Muscle layer of duodenum (tissue), 2 donors: Measurements from ENCODE around the gene RAD51B.
"Not testable (repeated sequence)": the region's sequence is repeated elsewhere in the genome, so short reads cannot be mapped to it uniquely, and the experiment has no call there.

Experiments
- H3K27ac ChIP-seq: one replicate; pipeline ENCODE4 v1.7.0; 2013; ENCODE audit warnings: mild to moderate bottlenecking, low read length
- H3K27me3 ChIP-seq: one replicate; pipeline ENCODE4 v1.7.0; 2013; ENCODE audit warnings: low read depth, mild to moderate bottlenecking, control low read depth, low read length
- H3K36me3 ChIP-seq, 2 donors: one replicate each; pipeline ENCODE4 v1.7.0; 2013; ENCODE audit warnings: low read length in 2 of 2, control low read depth in 1 of 2, mild to moderate bottlenecking in 1 of 2; ENCODE audit not compliant: insufficient read depth in 2 of 2, control insufficient read depth in 1 of 2
- H3K4me1 ChIP-seq, 2 donors: one replicate each; pipeline ENCODE4 v1.7.0; 2013; ENCODE audit warnings: low read length in 2 of 2, mild to moderate bottlenecking in 2 of 2, control low read depth in 1 of 2, moderate library complexity in 1 of 2; ENCODE audit not compliant: insufficient read depth in 2 of 2, control insufficient read depth in 1 of 2
- H3K4me3 ChIP-seq, 2 donors: one replicate each; pipeline ENCODE4 v1.7.0; 2013; ENCODE audit warnings: low read length in 2 of 2, low read depth in 1 of 2, mild to moderate bottlenecking in 1 of 2
- H3K9me3 ChIP-seq, 2 donors: one replicate each; pipeline ENCODE4 v1.7.0; 2013; ENCODE audit warnings: low read length in 2 of 2, control low read depth in 1 of 2, mild to moderate bottlenecking in 1 of 2; ENCODE audit not compliant: control insufficient read depth in 1 of 2
- donor health status: healthy.

Gene RAD51B

DNA sequence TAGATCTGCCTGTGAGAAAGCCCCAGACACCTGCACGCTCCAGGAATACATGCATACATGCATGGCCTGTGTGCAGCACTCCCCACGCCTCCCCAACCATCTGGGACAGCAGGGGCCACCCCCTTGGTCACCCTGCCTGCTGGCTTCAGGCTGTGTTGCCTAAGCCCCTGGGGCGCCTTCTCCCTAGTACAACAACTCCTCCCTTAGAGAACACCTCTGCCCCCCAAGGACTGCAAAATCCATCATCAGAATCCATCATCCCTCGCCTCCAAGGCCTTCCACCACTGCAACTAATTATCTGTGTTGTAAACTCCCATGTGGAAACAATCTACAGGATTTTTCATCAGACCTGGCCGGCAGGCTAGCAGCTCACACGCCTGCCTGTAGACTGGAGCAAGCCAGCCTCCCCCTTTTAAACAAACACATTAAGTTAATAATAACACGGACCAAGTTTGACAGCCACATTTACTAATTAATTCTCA lies 936.5 kb downstream of the RAD51B start:
- no peaks in the 10 kb centered on the region for H3K27me3 ChIP-seq
- no peaks in the 10 kb centered on the region for H3K9me3 ChIP-seq
- no peak overlapping the region for H3K4me3 ChIP-seq
- peaks cover 7 to 12% of the 10 kb centered on the region in 2 donors for H3K4me1 ChIP-seq
- H3K27ac ChIP-seq = no peak overlapping the region
- H3K36me3 ChIP-seq = no peaks in the 10 kb centered on the region

DNA sequence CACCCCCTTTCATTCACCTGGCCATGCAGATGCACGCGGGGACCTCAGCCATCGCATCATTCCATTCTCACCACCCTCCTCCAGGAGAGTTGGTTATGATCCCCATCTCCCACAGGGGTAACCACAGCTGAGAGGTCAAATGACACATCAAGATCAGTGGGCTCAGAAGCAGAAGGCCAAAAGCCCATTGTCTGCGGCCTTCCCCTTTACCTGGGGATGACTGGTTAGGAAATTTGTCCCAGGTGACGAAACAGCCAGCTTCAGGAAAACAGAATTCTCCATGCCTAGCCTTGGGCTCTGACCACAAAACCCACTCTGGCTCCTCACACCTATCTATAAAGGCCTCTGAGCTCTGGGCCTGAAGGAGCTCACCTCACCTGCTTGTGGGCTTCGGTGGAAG lies 937.2 kb downstream of the RAD51B start:
- Histone ChIP-seq H3K9me3 (no peaks in the 10 kb centered on the region), H3K36me3 (no peaks in the 10 kb centered on the region), H3K4me1 (peaks cover 7 to 12% of the 10 kb centered on the region in 2 donors), H3K27me3 (no peaks in the 10 kb centered on the region), H3K4me3 (no peak overlapping the region), H3K27ac (no peak overlapping the region)

DNA sequence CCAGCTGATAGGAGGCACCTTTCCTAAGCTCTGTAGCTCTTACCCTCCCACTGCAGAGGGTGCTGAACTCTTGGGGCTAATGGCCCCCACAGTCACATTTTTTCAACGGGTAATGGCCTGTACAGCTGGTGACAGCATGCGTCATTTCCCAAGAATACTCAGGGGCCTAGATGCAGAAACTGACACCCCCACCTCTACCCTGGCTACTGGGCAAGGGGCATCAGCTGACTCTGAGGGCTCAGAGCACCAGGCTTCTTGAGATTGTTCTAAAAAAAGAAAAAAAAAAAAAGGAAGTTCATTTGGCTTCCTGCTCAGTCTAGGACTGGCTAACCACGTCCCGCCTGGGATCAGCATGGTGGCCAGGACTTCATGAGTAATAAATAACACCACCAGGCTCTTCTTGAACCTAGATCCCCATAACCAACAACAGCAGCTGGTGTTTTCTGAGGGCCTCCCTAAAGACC lies 938.1 kb downstream of the RAD51B start:
- H3K4me3 ChIP-seq = no peak overlapping the region
- H3K27ac ChIP-seq = no peak overlapping the region
- no peaks in the 10 kb centered on the region for H3K9me3 ChIP-seq
- H3K36me3 ChIP-seq = no peaks in the 10 kb centered on the region
- H3K27me3 ChIP-seq = no peaks in the 10 kb centered on the region
- peaks cover 5 to 7% of the 10 kb centered on the region in 2 donors for H3K4me1 ChIP-seq

DNA sequence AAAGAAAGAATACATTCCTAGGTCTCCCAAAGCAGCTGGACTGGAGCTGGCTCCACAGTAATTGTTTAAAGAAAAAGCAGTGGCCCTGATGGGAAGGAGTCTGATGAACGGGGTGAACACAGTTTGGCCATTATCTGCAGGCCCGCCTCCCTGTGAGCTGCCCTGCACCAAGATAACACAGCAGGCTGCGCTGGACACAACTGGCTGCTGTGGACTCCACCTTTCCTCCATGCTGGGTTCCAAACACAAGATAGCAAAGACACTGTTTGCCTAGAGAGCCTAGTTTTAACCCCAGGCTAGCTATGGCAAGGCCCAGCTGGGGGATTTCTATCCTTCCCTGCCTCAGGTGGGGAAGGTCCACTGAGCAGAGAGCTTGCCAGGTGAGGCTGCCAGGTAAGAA lies 938.7 kb downstream of the RAD51B start:
- Histone ChIP-seq H3K4me1 (peaks cover 5 to 7% of the 10 kb centered on the region in 2 donors), H3K9me3 (no peaks in the 10 kb centered on the region), H3K36me3 (no peaks in the 10 kb centered on the region), H3K27me3 (no peaks in the 10 kb centered on the region), H3K4me3 (no peak overlapping the region), H3K27ac (no peak overlapping the region)

DNA sequence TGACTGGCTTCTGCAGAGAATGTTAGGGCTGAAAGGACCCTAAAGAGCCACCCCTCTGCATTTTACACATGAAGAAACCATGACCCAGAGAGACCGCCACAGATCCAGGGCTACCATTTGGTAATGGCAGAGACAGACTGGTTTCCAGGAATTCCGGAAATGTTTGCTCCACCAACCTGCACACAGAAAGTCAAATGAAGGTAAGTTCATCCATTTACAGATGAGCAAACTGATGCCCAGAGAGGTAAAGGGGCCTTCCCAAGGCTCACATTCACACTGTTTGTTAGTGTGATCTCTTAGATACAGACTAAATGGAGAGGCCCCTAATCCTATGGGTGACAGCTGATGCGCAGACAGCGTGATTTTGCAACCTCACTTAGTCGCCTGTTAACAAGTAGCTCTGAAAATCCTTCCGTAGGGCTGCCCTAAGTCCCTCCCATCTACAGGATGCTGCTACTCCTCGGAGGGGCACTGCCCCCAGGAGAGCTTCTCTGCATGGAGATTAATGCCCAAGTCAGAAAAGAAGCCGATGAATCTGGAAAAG lies 939.5 kb downstream of the RAD51B start:
- H3K4me3 ChIP-seq = no peak overlapping the region
- no peak overlapping the region for H3K27ac ChIP-seq
- H3K27me3 ChIP-seq = no peaks in the 10 kb centered on the region
- H3K36me3 ChIP-seq = no peaks in the 10 kb centered on the region
- H3K9me3 ChIP-seq = no peaks in the 10 kb centered on the region
- H3K4me1 ChIP-seq = peaks cover 5 to 7% of the 10 kb centered on the region in 2 donors

DNA sequence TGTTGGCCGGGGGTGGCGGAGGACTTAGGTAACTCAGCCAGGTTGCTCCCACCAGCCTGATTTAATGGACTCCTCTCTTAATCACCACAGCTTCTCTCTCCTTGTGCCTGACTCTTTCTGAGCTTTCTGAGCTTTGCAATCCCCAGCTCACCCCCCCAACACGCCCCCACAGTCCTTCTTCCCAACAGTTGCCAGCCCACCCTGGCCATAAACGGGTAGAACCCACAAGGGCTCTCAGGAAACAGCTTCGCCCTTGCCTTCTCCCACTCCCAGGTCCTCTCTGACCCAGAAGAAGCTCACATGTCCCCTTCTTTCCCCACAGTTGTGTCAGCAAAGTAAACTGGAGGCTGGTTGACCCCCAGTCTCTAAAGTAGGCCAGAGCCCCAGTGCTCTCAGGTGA lies 940.4 kb downstream of the RAD51B start:
- peaks cover 5 to 7% of the 10 kb centered on the region in 2 donors for H3K4me1 ChIP-seq
- H3K36me3 ChIP-seq = no peaks in the 10 kb centered on the region
- no peaks in the 10 kb centered on the region for H3K27me3 ChIP-seq
- no peak overlapping the region for H3K27ac ChIP-seq
- H3K4me3 ChIP-seq = no peak overlapping the region
- no peaks in the 10 kb centered on the region for H3K9me3 ChIP-seq

DNA sequence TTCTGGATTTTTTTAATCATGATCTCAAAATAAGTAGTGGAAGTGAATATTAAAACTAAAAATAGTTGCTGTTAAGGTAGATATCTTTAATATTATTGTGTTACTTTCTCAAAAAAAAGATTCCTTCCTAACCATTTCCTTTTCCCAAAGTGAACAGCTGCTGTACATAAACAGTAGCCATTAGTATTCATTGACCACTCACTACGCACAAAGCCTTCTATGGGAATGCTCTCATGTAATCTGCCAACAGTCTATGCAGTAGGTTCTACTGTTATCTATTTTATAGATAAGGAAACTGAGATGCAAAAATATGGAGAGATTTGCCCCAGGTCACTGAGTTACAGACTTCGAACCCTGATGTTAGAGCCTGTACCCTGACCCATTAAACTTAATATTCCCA lies 941.2 kb downstream of the RAD51B start:
- Histone ChIP-seq H3K4me1 (peaks cover 5 to 7% of the 10 kb centered on the region in 2 donors), H3K4me3 (no peak overlapping the region), H3K27ac (no peak overlapping the region), H3K36me3 (no peaks in the 10 kb centered on the region), H3K9me3 (no peaks in the 10 kb centered on the region), H3K27me3 (no peaks in the 10 kb centered on the region)

DNA sequence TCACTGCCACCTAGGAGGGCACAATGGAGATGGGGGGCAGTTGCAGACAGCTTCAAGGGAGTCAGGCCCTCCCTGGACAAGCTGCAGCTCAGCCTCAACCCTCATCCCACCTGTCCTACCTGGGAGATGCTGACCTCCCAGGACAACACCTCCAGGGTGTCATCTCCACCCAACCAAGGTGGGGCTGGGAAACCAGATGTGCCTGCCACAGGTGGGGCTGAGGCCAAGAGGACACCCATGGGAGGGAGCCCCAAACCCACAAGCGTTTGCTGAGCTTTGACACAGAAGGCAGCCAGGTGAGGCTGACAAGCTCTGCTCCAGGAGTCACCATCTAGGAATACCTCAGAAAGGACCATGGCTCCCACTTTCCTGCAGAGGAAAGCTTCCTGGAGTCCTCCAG lies 941.8 kb downstream of the RAD51B start:
- Histone ChIP-seq H3K4me3 (no peak overlapping the region), H3K4me1 (peaks cover 4 to 5% of the 10 kb centered on the region in 2 donors), H3K9me3 (no peaks in the 10 kb centered on the region), H3K27ac (no peak overlapping the region), H3K27me3 (no peaks in the 10 kb centered on the region), H3K36me3 (no peaks in the 10 kb centered on the region)

DNA sequence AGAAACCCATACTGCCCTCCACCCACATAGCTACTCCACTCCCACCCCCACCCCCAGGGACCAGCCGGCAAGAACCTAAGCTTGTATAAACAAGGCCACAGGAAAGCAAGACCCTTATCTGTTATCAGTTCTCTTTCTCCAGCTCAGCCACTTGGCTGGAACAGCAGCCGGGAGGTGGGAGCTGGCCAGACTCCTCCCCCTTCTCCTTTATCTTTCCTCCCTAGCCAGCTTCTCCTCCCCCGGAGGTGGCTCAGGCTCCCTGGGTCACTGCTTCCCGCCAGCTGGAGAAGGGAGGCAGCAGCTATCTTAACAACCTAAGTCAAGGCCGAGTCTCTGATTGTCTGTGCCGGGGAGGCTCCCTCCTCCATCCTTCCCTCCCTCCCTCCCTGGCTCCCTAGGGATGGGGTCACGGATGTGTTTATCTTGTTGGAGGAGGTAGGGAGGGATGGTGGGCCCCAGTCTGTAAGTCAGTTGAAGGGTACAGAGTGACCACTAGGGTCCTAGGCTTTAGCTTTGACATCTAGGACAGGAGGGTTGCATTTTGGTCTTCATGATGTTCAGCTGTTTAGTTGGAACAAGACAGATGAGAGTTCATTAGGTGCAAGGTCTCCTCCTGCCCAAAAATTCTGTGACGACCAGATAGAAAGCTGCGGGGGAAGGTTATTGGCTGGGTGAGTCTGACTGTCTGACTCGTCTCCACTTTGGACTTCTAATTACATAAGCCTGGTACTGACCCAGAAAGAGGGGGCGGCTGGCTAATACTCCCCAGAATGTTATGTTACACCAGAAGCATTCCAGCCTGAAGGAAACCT lies 943.6 kb downstream of the RAD51B start:
- Histone ChIP-seq H3K27me3 (no peaks in the 10 kb centered on the region), H3K36me3 (no peaks in the 10 kb centered on the region), H3K4me3 (no peak overlapping the region), H3K27ac (peak overlapping the region; percentile 4), H3K4me1 (peaks cover 0 to 4% of the 10 kb centered on the region in 2 donors), H3K9me3 (no peaks in the 10 kb centered on the region)

DNA sequence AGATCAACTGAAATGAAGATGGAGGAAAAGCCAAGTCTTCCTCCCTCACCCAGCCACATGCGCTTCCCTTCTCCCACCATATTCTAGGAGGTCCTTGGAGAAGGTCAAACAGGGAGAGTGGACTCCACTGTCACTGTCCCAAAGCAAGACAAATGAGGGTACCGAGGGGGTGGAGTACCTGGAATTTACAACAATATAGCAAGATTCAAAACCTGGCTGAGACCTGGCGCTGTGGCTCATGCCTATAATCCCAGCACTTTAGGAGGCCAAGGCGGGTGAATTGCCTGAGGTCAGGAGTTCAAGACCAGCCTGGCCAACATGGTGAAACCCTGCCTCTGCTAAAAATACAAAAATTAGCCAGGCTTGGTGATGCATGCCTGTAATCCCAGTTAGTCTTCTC lies 944.3 kb downstream of the RAD51B start:
- not testable (repeated sequence) for H3K36me3 ChIP-seq, H3K27me3 ChIP-seq, H3K4me3 ChIP-seq, H3K4me1 ChIP-seq, H3K9me3 ChIP-seq
- H3K27ac ChIP-seq = peak overlapping the region; percentile 4

DNA sequence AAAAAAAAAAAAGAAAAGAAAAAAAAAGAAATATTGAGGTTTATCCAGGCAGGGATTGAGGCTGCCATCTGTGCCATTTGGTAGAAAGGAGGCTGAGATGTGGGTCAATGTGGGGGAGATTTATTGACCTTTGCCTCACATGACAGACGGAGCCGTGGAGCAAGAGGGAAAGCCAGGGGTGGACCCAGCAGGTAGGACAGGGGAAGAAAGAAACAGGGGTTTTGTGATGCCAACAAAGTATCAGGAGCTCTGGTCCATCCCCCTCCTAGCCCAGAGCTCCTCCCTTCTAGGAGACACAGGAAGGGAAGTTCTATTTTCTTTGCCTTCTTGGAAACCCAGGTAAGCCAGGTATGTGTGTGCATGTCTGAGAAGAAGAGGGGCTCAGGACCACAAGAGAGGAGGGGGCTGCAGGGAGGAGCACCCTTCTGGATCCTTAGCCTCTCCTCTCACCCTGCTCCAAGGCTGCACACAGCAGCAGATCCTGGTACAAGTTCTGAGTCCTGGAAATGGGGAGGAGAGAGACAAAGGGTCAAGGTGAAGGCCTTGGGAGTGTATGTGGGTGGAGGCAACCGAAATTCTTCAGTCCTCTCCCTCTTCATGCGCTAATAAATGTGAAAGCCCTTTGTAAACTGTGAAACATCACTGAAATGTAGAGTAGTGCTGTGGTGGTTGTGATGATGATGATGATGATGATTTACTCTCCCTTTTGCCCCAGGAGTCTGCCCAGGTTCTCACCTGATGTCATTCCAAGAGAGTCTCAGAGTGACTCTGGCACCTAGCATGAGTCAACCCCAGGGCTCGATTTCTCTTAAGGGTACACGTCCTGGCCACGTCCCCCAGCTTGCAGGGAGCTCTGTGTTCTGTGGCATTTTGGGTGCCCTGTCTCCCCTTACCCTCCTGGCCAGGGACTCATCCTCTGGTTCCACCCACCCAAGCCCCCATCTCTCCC lies 947.0 kb downstream of the RAD51B start:
- Histone ChIP-seq H3K4me3 (no peak overlapping the region), H3K9me3 (no peaks in the 10 kb centered on the region), H3K27me3 (no peaks in the 10 kb centered on the region), H3K27ac (no peak overlapping the region), H3K36me3 (no peaks in the 10 kb centered on the region), H3K4me1 (no peaks in the 10 kb centered on the region)
